Right renal cortex interstitium (tissue), 3 donors: ENCODE data around the gene NXPE1. TPM values are rescaled to one million over a fixed set of nuclear protein-coding genes. Genes with fewer than 3 reads are reported as not detected.

Source experiments
- DNase-seq, 3 donors: peaks; one replicate each; pipeline ENCODE4 v3.0.0-alpha.2; 2013; ENCODE audit warnings: low read depth in 3 of 3, low spot score in 2 of 3
- polyA plus RNA-seq, 3 donors: library from polyadenylated mRNA; unstranded; fragments of 120-200 nt; gene quantifications; one replicate each; pipeline ENCODE4 v1.2.1, GENCODE V29; 2013; ENCODE audit not compliant: insufficient read length in 3 of 3

The NXPE1 gene
- polyA plus RNA-seq, 3 donors, result 0.06 TPM; not detected in 2

- DNase-seq, result no peak
Observed at GRCh38 chr11:114563077-114563476, 3.4 kb upstream of the NXPE1 start.

GRCh38 chr11:114562166-114562916, 2.7 kb upstream of the NXPE1 start:
- no peak for DNase-seq

GRCh38 chr11:114556135-114556534, 3.5 kb downstream of the NXPE1 start:
- peak in 1 of 3 donors; percentile 2 for DNase-seq

- DNase-seq, result no peak
Observed at GRCh38 chr11:114553642-114554041, 6.0 kb downstream of the NXPE1 start.

GRCh38 chr11:114551060-114551459, 8.6 kb downstream of the NXPE1 start:
- no peak for DNase-seq

- DNase-seq, result no peak
Observed at GRCh38 chr11:114525682-114526081, 34.0 kb downstream of the NXPE1 start.

- no peak for DNase-seq
Observed at GRCh38 chr11:114524122-114524521, 35.6 kb downstream of the NXPE1 start.

GRCh38 chr11:114522818-114523217, 36.9 kb downstream of the NXPE1 start:
- DNase-seq, result no peak

GRCh38 chr11:114511538-114511937, 48.1 kb downstream of the NXPE1 start:
- no peak for DNase-seq

GRCh38 chr11:114511079-114511478, 48.6 kb downstream of the NXPE1 start:
- no peak for DNase-seq

- DNase-seq, result no peak
Observed at GRCh38 chr11:114501901-114502300, 57.8 kb downstream of the NXPE1 start.

GRCh38 chr11:114499756-114500155, 59.9 kb downstream of the NXPE1 start:
- DNase-seq, result no peak

GRCh38 chr11:114496915-114497314, 62.8 kb downstream of the NXPE1 start:
- no peak for DNase-seq

GRCh38 chr11:114483929-114484328, 75.8 kb downstream of the NXPE1 start:
- DNase-seq, result no peak

- no peak for DNase-seq
Observed at GRCh38 chr11:114482114-114482513, 77.6 kb downstream of the NXPE1 start.

GRCh38 chr11:114479331-114479730, 80.3 kb downstream of the NXPE1 start:
- DNase-seq, result no peak

- DNase-seq, result no peak
Observed at GRCh38 chr11:114478768-114479167, 80.9 kb downstream of the NXPE1 start.

GRCh38 chr11:114478001-114478410, 81.7 kb downstream of the NXPE1 start:
- no peak for DNase-seq

- DNase-seq, result no peak
Observed at GRCh38 chr11:114472661-114473060, 87.0 kb downstream of the NXPE1 start.
